HG03521 (cell line): Measurements from ENCODE around the gene GSTA2.
"Not testable (repeated sequence)": the region's sequence is repeated elsewhere in the genome, so short reads cannot be mapped to it uniquely, and the experiment has no call there.

Experiments
- ATAC-seq: cut with Tn5 transposase; IDR thresholded peaks from one replicate; pipeline ENCODE4 v1.9.1; 2021; ENCODE audit warnings: mild to moderate bottlenecking, moderate library complexity; ENCODE audit not compliant: unreplicated experiment

The GSTA2 gene

DNA sequence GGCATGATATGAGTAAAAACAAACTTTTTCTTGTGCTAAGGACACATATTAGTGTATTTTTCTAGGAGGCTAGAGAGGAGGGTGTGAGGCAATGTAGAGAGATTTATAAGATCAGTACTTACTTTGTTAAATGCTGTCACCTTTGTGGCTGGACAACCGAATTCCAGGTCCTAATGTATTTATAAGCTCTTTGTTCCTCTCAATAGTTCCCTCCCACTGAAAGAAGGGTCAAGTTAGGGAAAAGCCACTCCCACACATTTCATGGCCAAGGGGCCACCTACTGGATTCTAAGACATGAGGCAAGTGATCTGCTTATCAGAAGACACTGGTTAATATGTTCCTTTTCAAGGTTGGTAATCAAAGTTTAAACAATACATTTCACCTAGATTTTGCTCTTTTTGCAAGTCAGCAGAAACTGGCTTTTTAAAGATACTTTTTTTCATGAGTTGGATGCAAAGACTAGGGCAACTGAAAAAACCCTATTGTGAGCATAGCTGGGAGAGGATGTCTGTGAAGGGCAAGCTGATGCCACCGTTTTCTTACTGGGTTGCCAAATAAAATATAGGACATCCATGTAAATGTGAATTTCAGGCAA is at the start of gene GSTA2:
Gene GSTA2, minus strand, starts transcription at position 154 of the 595 bp plus-strand sequence. CDS start 5,528 bp downstream, outside the sequence.
- not testable (repeated sequence) for ATAC-seq

- ATAC-seq, result not testable (repeated sequence)
These were observed 46.5 kb upstream of the GSTA2 start for GRCh38 chr6:52809777-52810176.

- ATAC-seq, result no peak
These were observed 45.4 kb upstream of the GSTA2 start for GRCh38 chr6:52808660-52809059.

GRCh38 chr6:52803668-52804255 is 40.5 kb upstream of the GSTA2 start, which contains the start of gene GSTA1:
Gene GSTA1, minus strand, starts transcription at chr6:52803816. Its CDS starts 4,549 bp downstream, at chr6:52799267.
- not testable (repeated sequence) for ATAC-seq

- ATAC-seq, result no peak
These were observed 39.5 kb upstream of the GSTA2 start for GRCh38 chr6:52802806-52803205.

DNA sequence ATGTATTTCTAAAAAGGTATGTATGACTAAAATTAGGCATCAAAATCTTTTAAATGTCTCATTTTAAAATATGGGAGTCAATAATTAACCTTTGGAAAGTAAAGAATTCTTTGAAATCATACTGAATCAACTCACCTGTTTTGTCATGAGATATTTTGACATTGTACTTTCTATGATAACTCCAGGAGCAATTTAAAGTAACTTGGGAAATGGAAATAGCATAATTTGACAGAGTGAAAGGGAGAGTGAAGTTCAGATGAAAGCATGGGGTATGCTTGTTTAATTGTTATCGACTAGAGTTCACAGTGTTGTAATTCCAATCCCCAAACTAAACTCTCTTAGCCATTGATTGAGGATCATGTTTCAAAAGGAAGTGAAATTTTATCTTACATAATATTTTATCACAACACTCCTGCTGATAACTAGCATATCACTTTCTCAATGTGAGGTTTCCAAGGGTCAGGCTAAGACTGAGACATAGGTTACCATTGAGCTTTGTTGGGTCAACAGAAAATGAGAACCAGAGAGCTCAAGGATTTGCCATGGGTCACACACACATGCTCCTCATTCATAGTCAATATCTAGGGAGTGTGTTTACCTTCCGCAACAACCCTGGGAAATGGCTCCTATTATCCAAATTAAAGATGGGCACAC is 38.0 kb upstream of the GSTA2 start:
- no peak for ATAC-seq

DNA sequence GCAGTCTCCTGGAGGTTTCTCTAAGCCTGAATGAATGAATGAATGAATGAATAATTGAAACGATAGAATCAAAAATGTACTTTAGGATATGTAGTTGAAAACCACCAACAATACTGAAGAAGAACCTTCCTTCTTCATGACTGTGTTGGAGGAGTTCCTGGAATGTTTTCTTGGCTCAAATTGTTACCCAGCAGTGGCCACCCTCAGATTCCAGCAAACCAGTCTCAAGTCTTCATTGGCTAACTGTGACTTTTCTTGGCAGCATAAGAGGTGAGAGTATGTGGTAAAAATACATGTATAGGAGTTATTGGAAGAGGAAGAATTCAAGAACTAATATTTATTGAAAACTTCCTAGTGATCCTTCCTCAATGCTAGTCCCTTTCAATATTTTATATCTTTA is 36.0 kb upstream of the GSTA2 start:
- not testable (repeated sequence) for ATAC-seq

DNA sequence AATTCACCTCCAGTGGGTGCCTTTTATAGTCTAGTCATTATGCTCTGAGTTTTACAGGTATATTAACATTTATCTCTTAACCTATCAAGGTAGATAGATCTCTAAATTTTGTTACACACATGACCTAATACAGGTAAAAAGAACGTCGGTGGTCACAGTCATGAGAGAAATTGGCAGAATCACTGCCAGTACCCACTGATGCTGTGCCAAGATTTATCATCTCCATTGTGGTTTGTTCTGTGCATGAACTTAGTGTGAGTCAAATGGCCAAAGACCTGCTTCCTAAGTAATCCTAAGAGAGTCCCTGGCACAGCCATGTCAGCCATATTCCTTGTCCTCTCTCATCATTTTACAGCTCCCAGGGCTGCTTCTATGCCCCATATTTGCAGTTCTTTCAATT is 31.1 kb upstream of the GSTA2 start:
- not testable (repeated sequence) for ATAC-seq

GRCh38 chr6:52790861-52791260 is 27.6 kb upstream of the GSTA2 start:
- ATAC-seq, result no peak

GRCh38 chr6:52789658-52790057 is 26.4 kb upstream of the GSTA2 start:
- not testable (repeated sequence) for ATAC-seq

GRCh38 chr6:52788478-52788877 is 25.2 kb upstream of the GSTA2 start:
- no peak for ATAC-seq

DNA sequence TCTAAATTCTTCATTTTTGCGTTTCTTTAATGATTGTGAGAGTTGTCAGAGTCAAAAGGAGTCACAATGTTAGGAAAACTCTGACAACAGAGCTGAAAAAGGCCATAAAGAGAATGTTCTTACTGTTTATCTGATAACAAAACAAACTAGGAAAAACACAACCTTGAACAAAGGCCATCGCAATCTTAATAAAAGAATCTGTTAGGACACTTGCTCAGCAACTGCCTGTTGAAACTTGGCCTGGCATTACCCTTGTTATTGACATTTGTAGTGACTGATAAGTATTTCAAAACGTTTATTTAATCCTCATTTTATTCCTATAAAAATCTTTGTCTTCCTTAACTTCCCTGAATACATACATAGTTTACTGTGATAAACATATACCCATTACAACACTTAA is 24.6 kb upstream of the GSTA2 start:
- ATAC-seq, result no peak

- ATAC-seq, result no peak
These were observed 23.1 kb upstream of the GSTA2 start for GRCh38 chr6:52786249-52786956.

- ATAC-seq, result not testable (repeated sequence)
These were observed 19.5 kb upstream of the GSTA2 start for GRCh38 chr6:52782696-52783274.

DNA sequence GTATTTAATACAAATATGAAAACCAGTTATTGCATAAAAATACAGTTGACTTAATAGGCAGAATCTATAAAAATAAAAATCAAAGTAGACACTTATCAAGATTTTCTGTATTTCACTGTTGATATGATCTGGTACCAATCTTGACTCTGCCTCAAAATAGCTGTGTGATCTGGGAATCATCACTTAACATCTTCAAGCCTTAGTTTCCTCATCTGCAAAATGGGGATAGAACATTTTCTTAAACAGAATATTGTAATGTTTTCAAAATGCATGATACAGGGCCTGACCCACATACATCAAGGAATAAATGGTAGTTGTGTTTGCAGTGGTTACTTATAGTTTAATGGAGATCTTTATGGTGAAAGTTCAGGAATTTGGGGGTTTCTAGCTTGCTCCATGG is 18.9 kb upstream of the GSTA2 start:
- ATAC-seq, result not testable (repeated sequence)

DNA sequence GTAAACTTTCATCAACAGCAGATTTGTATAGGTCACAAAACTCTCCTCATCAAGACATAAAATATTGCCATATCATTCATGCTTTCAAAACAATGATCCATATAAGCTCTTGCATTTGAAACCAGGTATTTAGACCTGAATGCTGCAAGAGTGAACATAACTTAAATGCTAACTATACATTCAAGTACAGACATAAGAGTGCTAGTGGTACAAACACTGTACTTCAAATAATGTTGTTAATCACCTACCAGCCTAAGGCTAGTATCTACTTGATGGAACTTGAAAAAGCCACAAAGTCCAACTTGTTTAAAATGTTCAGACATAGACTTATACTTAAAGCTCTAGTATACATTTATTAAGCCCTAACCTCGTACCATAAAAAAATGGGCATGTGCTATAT is 16.0 kb upstream of the GSTA2 start:
- no peak for ATAC-seq

- not testable (repeated sequence) for ATAC-seq
These were observed 13.6 kb upstream of the GSTA2 start for GRCh38 chr6:52776711-52777351.

DNA sequence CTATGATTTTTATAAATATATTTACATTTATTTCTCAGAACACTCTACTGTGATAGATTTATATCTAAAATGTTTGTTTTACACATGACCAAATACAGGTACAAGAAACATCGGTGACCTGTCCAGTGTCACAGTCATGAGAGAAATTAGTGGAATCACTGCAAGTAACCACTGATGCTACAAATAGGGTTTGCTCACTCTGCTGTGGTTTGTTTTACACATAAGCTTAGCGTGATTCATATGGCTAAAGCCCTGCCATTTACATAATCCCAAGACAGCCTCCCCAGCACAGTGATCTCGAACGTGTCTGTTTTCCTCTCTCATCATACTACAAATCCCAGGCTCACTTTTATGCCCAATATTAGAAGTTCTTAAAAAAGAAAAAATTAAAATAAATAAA is 6.1 kb upstream of the GSTA2 start:
- ATAC-seq, result not testable (repeated sequence)

- not testable (repeated sequence) for ATAC-seq
These were observed 4.4 kb upstream of the GSTA2 start for GRCh38 chr6:52767658-52768057.

DNA sequence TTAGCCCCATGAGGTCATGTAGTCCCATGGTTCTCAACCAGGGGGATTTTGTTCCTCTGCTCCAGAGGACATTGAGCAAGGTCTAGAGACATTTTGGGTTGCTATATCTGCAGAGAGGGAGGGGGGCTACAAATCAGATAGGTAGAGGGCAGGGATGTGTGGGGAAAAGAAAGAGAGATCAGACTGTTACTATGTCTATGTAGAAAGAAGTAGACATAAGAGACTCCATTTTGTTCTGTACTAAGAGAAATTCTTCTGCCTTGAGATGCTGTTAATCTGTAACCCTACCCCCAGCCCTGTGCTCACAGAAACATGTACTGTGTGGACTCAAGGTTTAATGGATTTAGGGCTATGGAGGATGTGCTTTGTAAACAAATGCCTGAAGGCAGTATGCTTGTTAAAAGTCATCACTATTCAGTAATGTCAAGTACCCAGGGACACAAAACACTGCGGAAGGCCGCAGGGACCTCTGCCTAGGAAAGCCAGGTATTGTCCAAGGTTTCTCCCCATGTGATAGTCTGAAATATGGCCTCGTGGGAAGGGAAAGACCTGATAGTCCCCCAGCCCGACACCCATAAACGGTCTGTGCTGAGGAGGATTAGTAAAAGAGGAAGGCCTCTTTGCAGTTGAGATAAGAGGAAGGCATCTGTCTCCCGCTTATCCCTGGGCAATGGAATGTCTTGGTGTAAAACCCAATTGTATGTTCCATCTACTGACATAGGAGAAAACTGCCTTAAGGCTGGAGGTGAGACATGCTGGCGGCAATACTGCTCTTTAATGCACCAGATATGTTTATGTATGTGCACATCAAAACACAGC is 1.4 kb downstream of the GSTA2 start:
- not testable (repeated sequence) for ATAC-seq
